ENCODE data around the gene OR51L1.
A peak's percentile ranks its signal among the peaks of the same experiment; 100 is the strongest.

OR51L1 gene

DNA sequence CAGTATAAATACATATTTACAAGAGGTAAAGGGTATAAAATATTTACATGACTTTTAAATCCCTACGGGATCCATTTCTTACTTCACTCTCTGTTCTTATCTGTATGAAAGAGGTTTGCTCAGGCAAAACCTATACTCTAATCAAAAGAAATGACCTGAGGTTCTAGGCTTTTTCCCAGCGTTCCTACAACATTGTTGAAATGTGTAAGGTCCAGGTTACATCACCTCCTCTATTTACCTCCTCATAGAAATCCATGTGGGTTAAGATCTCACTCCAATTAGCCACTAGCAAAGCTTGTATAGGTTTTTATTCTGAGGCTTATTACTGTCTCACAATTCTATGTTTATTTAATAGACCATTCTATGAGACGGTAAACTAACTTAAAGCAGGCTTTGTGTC lies 12.0 kb upstream of the OR51L1 start:
- Histone ChIP-seq H3K9me3 (replicated peaks in 1 of 2; ENCODE audit: control insufficient read depth in 2 of 2, insufficient read depth in 1 of 2, low read depth in 1 of 2, low read length in 2 of 2) (no peaks in the 10 kb centered on the region), H2BK12ac (ENCODE audit: low read length) (no peak overlapping the region), H2BK5ac (ENCODE audit: low read length) (no peak overlapping the region), H4K8ac (ENCODE audit: low read depth, low read length) (no peak overlapping the region), H3K4me2 (ENCODE audit: insufficient read depth, low read length, poor library complexity, severe bottlenecking) (no peak overlapping the region), H3K14ac (ENCODE audit: low read length) (no peak overlapping the region), H3K79me1 (ENCODE audit: low read depth, low read length) (no peaks in the 10 kb centered on the region), H3K4me1 (ENCODE audit: control insufficient read depth in 2 of 2, insufficient read depth in 1 of 2, low read depth in 1 of 2, low read length in 2 of 2) (no peaks in the 10 kb centered on the region), H3K4me3 (ENCODE audit: low read length in 2 of 2) (no peak overlapping the region), H2AFZ (ENCODE audit: low read length) (no peak overlapping the region), H2BK15ac (ENCODE audit: low read length) (no peak overlapping the region), H3K18ac (ENCODE audit: low read length) (no peak overlapping the region), H3K4ac (ENCODE audit: low read length) (no peak overlapping the region), H2AK5ac (ENCODE audit: low read depth, low read length) (no peak overlapping the region), H3K23ac (ENCODE audit: low read depth, low read length, poor library complexity) (no peak overlapping the region), H4K91ac (ENCODE audit: low read depth, low read length, poor library complexity) (no peak overlapping the region), H3K27me3 (ENCODE audit: control insufficient read depth in 3 of 3, insufficient read depth in 3 of 3, low read depth in 1 of 3, low read length in 3 of 3) (no peaks in the 10 kb centered on the region), H3K27ac (replicated peaks; ENCODE audit: low read length) (no peak overlapping the region), H2BK120ac (ENCODE audit: low read depth, low read length) (no peak overlapping the region), H3K9ac (ENCODE audit: low read depth, low read length, poor library complexity) (no peak overlapping the region), H3K36me3 (replicated peaks in 1 of 2; ENCODE audit: control insufficient read depth in 2 of 2, insufficient read depth in 2 of 2, low read length in 2 of 2) (no peaks in the 10 kb centered on the region)
- no CpG with 5 or more reads among the region's 3 CpGs for WGBS, 2 donors (ENCODE audit: extremely low coverage in 2 of 2, insufficient read length in 2 of 2, insufficient replicate concordance in 1 of 2)
- no peak for DNase-seq (ENCODE audit: low spot score)

DNA sequence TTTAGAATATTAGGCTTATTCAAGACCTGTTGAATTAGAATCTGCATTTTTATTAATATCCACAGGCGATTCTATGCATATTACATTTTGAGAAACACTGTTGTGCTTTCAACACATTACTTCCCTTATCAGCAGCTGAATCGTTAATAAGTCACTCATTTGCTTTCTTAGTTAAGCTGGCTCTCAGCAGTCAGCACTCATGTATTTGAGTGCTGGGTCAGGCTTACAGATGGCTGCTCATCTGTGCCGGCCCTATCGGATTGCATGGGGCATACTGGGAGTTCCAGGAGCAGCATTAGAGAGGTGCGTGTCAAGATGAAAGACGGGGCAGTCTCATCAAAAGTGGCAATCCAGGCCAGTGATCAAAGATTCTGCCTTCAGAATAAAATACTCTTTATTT lies 10.8 kb upstream of the OR51L1 start:
- Histone ChIP-seq H4K8ac (ENCODE audit: low read depth, low read length) (no peak overlapping the region), H3K27me3 (ENCODE audit: control insufficient read depth in 3 of 3, insufficient read depth in 3 of 3, low read depth in 1 of 3, low read length in 3 of 3) (no peaks in the 10 kb centered on the region)
- no CpG with 5 or more reads among the region's 6 CpGs for WGBS, 2 donors (ENCODE audit: extremely low coverage in 2 of 2, insufficient read length in 2 of 2, insufficient replicate concordance in 1 of 2)

DNA sequence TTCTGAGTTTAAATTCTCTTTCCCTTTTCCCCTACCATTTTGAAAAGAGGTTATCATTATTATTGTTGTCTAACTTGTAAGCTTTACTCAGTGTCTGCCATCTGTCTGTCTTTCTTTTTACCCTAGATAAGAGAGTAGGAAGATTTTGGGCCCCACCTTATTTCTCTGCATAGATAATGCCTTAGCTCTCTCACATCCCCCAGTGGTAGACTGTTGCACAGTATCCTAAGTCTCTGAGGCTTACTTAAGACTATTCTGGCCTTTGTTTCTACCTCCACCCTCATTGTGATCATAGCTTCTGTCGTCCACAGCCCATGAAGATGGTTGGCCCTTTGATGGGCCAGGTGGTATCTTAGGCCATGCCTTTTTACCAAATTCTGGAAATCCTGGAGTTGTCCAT lies 3.6 kb upstream of the OR51L1 start:
- H3K4ac ChIP-seq (ENCODE audit: low read length) = no peak overlapping the region
- H2AFZ ChIP-seq (ENCODE audit: low read length) = no peak overlapping the region
- H4K8ac ChIP-seq (ENCODE audit: low read depth, low read length) = no peak overlapping the region
- H3K9ac ChIP-seq (ENCODE audit: low read depth, low read length, poor library complexity) = no peak overlapping the region
- no peak overlapping the region for H3K14ac ChIP-seq (ENCODE audit: low read length)
- no peak overlapping the region for H3K18ac ChIP-seq (ENCODE audit: low read length)
- H2BK12ac ChIP-seq (ENCODE audit: low read length) = no peak overlapping the region
- H3K4me2 ChIP-seq (ENCODE audit: insufficient read depth, low read length, poor library complexity, severe bottlenecking) = no peak overlapping the region
- H3K79me1 ChIP-seq (ENCODE audit: low read depth, low read length) = no peaks in the 10 kb centered on the region
- H3K27me3 ChIP-seq (ENCODE audit: control insufficient read depth in 3 of 3, insufficient read depth in 3 of 3, low read depth in 1 of 3, low read length in 3 of 3) = no peaks in the 10 kb centered on the region
- H2BK5ac ChIP-seq (ENCODE audit: low read length) = no peak overlapping the region
- no peak overlapping the region for H2BK15ac ChIP-seq (ENCODE audit: low read length)
- H2BK120ac ChIP-seq (ENCODE audit: low read depth, low read length) = no peak overlapping the region
- no peak overlapping the region for H4K91ac ChIP-seq (ENCODE audit: low read depth, low read length, poor library complexity)
- DNase-seq (ENCODE audit: low spot score) = no peak
- H3K4me1 ChIP-seq (ENCODE audit: control insufficient read depth in 2 of 2, insufficient read depth in 1 of 2, low read depth in 1 of 2, low read length in 2 of 2) = peaks cover 0 to 1% of the 10 kb centered on the region in 2 donors
- no CpG with 5 or more reads among the region's 1 CpG for WGBS, 2 donors (ENCODE audit: extremely low coverage in 2 of 2, insufficient read length in 2 of 2, insufficient replicate concordance in 1 of 2)
- no peaks in the 10 kb centered on the region for H3K9me3 ChIP-seq (replicated peaks in 1 of 2; ENCODE audit: control insufficient read depth in 2 of 2, insufficient read depth in 1 of 2, low read depth in 1 of 2, low read length in 2 of 2)
- H2AK5ac ChIP-seq (ENCODE audit: low read depth, low read length) = no peak overlapping the region
- no peaks in the 10 kb centered on the region for H3K36me3 ChIP-seq (replicated peaks in 1 of 2; ENCODE audit: control insufficient read depth in 2 of 2, insufficient read depth in 2 of 2, low read length in 2 of 2)
- no peak overlapping the region for H3K4me3 ChIP-seq (ENCODE audit: low read length in 2 of 2)
- no peak overlapping the region for H3K23ac ChIP-seq (ENCODE audit: low read depth, low read length, poor library complexity)
- no peak overlapping the region for H3K27ac ChIP-seq (replicated peaks; ENCODE audit: low read length)

More for the DNA sequence above, 10.8 kb upstream of the OR51L1 start:
- no peak overlapping the region for H3K4me2 ChIP-seq (ENCODE audit: insufficient read depth, low read length, poor library complexity, severe bottlenecking)
- no peak overlapping the region for H2BK5ac ChIP-seq (ENCODE audit: low read length)
- no peak overlapping the region for H3K4me3 ChIP-seq (ENCODE audit: low read length in 2 of 2)
- no peak overlapping the region for H2BK12ac ChIP-seq (ENCODE audit: low read length)
- no peak overlapping the region for H3K14ac ChIP-seq (ENCODE audit: low read length)
- no peak overlapping the region for H3K18ac ChIP-seq (ENCODE audit: low read length)
- no peak overlapping the region for H4K91ac ChIP-seq (ENCODE audit: low read depth, low read length, poor library complexity)
- no peaks in the 10 kb centered on the region for H3K36me3 ChIP-seq (replicated peaks in 1 of 2; ENCODE audit: control insufficient read depth in 2 of 2, insufficient read depth in 2 of 2, low read length in 2 of 2)
- H3K9ac ChIP-seq (ENCODE audit: low read depth, low read length, poor library complexity) = no peak overlapping the region
- no peak overlapping the region for H3K23ac ChIP-seq (ENCODE audit: low read depth, low read length, poor library complexity)
- peak overlapping the region; percentile 66 for H3K4ac ChIP-seq (ENCODE audit: low read length)
- no peak overlapping the region for H2AFZ ChIP-seq (ENCODE audit: low read length)
- no peaks in the 10 kb centered on the region for H3K4me1 ChIP-seq (ENCODE audit: control insufficient read depth in 2 of 2, insufficient read depth in 1 of 2, low read depth in 1 of 2, low read length in 2 of 2)
- H3K79me1 ChIP-seq (ENCODE audit: low read depth, low read length) = no peaks in the 10 kb centered on the region
- H2AK5ac ChIP-seq (ENCODE audit: low read depth, low read length) = no peak overlapping the region
- no peak overlapping the region for H3K27ac ChIP-seq (replicated peaks; ENCODE audit: low read length)
- H3K9me3 ChIP-seq (replicated peaks in 1 of 2; ENCODE audit: control insufficient read depth in 2 of 2, insufficient read depth in 1 of 2, low read depth in 1 of 2, low read length in 2 of 2) = no peaks in the 10 kb centered on the region
- DNase-seq (ENCODE audit: low spot score) = no peak
- no peak overlapping the region for H2BK15ac ChIP-seq (ENCODE audit: low read length)
- H2BK120ac ChIP-seq (ENCODE audit: low read depth, low read length) = no peak overlapping the region

DNA sequence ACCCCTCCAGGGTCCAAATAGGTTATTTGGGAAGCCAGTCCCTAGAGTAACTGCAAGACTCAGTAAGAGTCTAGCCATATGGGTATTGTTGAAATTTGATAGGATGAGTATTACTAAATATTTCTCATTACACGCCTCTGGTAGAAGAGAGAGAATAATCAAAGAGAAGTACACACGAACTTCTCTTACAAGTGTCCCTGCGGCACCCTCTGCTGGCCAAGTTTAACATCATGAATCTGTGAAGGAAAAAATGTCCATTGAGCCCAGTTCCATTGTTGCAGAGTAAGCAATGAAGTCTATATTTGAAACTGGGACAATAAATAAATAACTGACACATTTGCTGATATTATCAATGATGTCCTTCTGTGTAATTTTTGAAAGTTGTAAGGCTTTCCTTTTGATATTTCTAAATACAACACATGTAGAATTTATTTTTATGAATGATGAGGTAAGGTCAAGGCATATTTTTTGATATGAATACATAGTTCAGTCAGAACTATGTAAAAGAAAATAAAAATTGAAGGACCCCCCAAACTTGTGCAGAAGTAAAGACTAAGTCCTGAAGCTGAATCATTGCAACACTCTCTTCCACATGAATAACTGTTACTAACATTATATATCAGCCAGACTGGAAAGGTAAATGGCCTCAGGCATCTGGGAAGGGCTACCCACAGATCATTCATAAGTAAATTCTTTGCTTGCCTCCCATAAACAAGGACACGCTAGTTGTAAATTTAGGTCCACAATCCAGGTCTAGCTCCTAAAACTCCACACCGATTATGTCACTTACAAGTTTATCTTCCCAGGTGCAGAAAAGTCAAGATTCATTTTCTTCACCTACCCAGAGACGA lies 10.0 kb downstream of the OR51L1 start:
- Histone ChIP-seq H3K4me2 (ENCODE audit: insufficient read depth, low read length, poor library complexity, severe bottlenecking) (no peak overlapping the region), H3K18ac (ENCODE audit: low read length) (no peak overlapping the region), H4K8ac (ENCODE audit: low read depth, low read length) (no peak overlapping the region), H2AK5ac (ENCODE audit: low read depth, low read length) (no peak overlapping the region), H2AFZ (ENCODE audit: low read length) (no peak overlapping the region), H3K14ac (ENCODE audit: low read length) (no peak overlapping the region), H2BK5ac (ENCODE audit: low read length) (no peak overlapping the region), H3K36me3 (replicated peaks in 1 of 2; ENCODE audit: control insufficient read depth in 2 of 2, insufficient read depth in 2 of 2, low read length in 2 of 2) (no peaks in the 10 kb centered on the region), H3K9ac (ENCODE audit: low read depth, low read length, poor library complexity) (no peak overlapping the region), H4K91ac (ENCODE audit: low read depth, low read length, poor library complexity) (no peak overlapping the region), H3K4ac (ENCODE audit: low read length) (no peak overlapping the region), H3K9me3 (replicated peaks in 1 of 2; ENCODE audit: control insufficient read depth in 2 of 2, insufficient read depth in 1 of 2, low read depth in 1 of 2, low read length in 2 of 2) (no peaks in the 10 kb centered on the region), H3K4me1 (ENCODE audit: control insufficient read depth in 2 of 2, insufficient read depth in 1 of 2, low read depth in 1 of 2, low read length in 2 of 2) (no peaks in the 10 kb centered on the region), H2BK15ac (ENCODE audit: low read length) (no peak overlapping the region), H3K79me1 (ENCODE audit: low read depth, low read length) (no peaks in the 10 kb centered on the region), H2BK12ac (ENCODE audit: low read length) (no peak overlapping the region), H3K23ac (ENCODE audit: low read depth, low read length, poor library complexity) (no peak overlapping the region), H3K4me3 (ENCODE audit: low read length in 2 of 2) (no peak overlapping the region), H2BK120ac (ENCODE audit: low read depth, low read length) (no peak overlapping the region), H3K27me3 (ENCODE audit: control insufficient read depth in 3 of 3, insufficient read depth in 3 of 3, low read depth in 1 of 3, low read length in 3 of 3) (no peaks in the 10 kb centered on the region), H3K27ac (replicated peaks; ENCODE audit: low read length) (no peak overlapping the region)
- peak; percentile 46 for DNase-seq (ENCODE audit: low spot score)
- no CpG with 5 or more reads among the region's 6 CpGs for WGBS, 2 donors (ENCODE audit: extremely low coverage in 2 of 2, insufficient read length in 2 of 2, insufficient replicate concordance in 1 of 2)
